ENCODE data around the gene AOPEP.

- no peak for TF ChIP-seq CTCF (IDR thresholded peaks at IDR 0.05)
- no peak for TF ChIP-seq POLR2A (IDR thresholded peaks at IDR 0.05)
Measured at GRCh38 chr9:94760660-94761059, 34.2 kb downstream of the AOPEP start.
